Lower lobe of right lung (tissue), 2 donors: ENCODE data around the gene SMC5. TPM values are rescaled to one million over a fixed set of nuclear protein-coding genes. Genes with fewer than 3 reads are reported as not detected.

ENCODE experiments used
- ATAC-seq, 2 donors: fragments of 200-7000 bp; cut with Tn5 transposase; one replicate each; pipeline ENCODE4 v1.9.1; 2020 to 2022; ENCODE audit warnings: mild to moderate bottlenecking in 2 of 2, moderate library complexity in 2 of 2
- DNase-seq: peaks from one replicate; pipeline ENCODE4 v3.0.0-alpha.2; 2020
- H3K27ac ChIP-seq: fragments of 200-600 bp; one replicate; pipeline ENCODE4 v1.8.0; 2022
- H3K27me3 ChIP-seq: fragments of 200-600 bp; one replicate; pipeline ENCODE4 v1.8.0; 2022; ENCODE audit warnings: low read depth
- H3K36me3 ChIP-seq: fragments of 200-600 bp; one replicate; pipeline ENCODE4 v1.8.0; 2022; ENCODE audit warnings: mild to moderate bottlenecking
- H3K4me1 ChIP-seq: fragments of 200-600 bp; one replicate; pipeline ENCODE4 v1.8.0; 2022
- H3K4me3 ChIP-seq: fragments of 200-600 bp; one replicate; pipeline ENCODE4 v1.8.0; 2022; ENCODE audit warnings: mild to moderate bottlenecking
- H3K9me3 ChIP-seq: fragments of 200-600 bp; one replicate; pipeline ENCODE4 v1.8.0; 2022
- CTCF ChIP-seq: fragments of 200-600 bp; IDR thresholded peaks from one replicate; pipeline ENCODE4 v1.8.0; 2022; ENCODE audit warnings: antibody characterized with exemption, mild to moderate bottlenecking
- intact Hi-C: fragments of 100-400 bp; cut with DNase I; formaldehyde crosslinking; loops from one replicate; pipeline ENCODE4 v1.11.0; 2022
- total RNA-seq: library from RNA; stranded (reverse); fragmentation: NEBNext Ultra II Directional; extraction: Animal tissue kit (Norgen Biotek cat#: 25700); gene quantifications from one replicate; pipeline ENCODE4 v1.2.1, GENCODE V29; 2021
- donor health status: DM: no; HTN: yes; CAD: no; lungs with severe emphysema.

SMC5 gene
- total RNA-seq, 1 donor from 2014 or later, result 30.3 TPM

DNA sequence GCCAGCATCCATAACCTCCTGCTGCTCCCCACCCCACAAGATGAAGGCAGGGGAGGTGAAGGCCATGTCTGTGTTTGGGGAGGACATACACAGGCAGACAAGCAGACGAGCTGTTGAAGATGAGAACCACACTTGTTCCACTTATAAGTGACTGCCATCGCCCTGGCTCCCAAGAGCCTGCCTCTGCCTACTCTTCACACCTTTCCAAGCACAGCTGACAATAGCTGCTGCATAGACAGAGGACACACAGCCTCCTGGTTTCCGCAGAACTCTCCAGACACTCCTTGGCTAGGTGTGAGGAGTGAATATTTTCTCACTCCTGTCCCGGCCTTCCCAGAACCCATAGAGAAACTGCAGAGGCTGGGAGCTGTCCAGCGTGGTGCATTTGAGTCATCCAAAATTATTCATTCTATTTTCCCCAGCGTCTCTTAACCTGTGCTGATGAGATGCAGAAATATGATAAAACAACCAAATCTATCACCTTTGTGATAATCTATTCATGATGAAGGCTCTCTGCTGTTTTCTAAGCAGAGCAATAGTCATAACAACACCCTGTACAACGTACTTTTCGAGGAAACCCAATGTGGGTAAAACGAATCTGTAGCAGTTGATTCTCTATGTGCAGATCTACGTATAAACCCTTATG, 131.0 kb downstream of the SMC5 start:
- intact Hi-C loops, result no loop called here
- ATAC-seq (peak; percentile 40 to 55), DNase-seq (no peak)
- H3K27me3 ChIP-seq, result no peaks in the 10 kb centered on the region
- H3K9me3 ChIP-seq, result no peaks in the 10 kb centered on the region
- H3K36me3 ChIP-seq, result peaks cover 26% of the 10 kb centered on the region
- H3K4me1 ChIP-seq, result peaks cover 86% of the 10 kb centered on the region
- H3K27ac ChIP-seq, result no peak overlapping the region
- H3K4me3 ChIP-seq, result no peak overlapping the region
- TF ChIP-seq CTCF, result no peak

- peaks cover 18% of the 10 kb centered on the region for H3K36me3 ChIP-seq
- ATAC-seq, result peak; percentile 12 to 22
Observed at GRCh38 chr9:70390933-70391341, 132.2 kb downstream of the SMC5 start.

GRCh38 chr9:70392189-70392588, 133.4 kb downstream of the SMC5 start:
- no peak overlapping the region for H3K27ac ChIP-seq
- DNase-seq, result no peak
- peak; percentile 29 for TF ChIP-seq CTCF
- H3K4me1 ChIP-seq, result peaks cover 90% of the 10 kb centered on the region
- no peak overlapping the region for H3K4me3 ChIP-seq
- ATAC-seq, result peak; percentile 66 to 76
- H3K9me3 ChIP-seq, result no peaks in the 10 kb centered on the region
- intact Hi-C loops, result no loop called here
- peaks cover 5% of the 10 kb centered on the region for H3K36me3 ChIP-seq
- H3K27me3 ChIP-seq, result no peaks in the 10 kb centered on the region

More at GRCh38 chr9:70390933-70391341, 132.2 kb downstream of the SMC5 start:
- H3K4me3 ChIP-seq, result no peak overlapping the region
- intact Hi-C loops, result no loop called here
- H3K4me1 ChIP-seq, result peaks cover 90% of the 10 kb centered on the region
- no peak for DNase-seq
- H3K27me3 ChIP-seq, result no peaks in the 10 kb centered on the region
- H3K27ac ChIP-seq, result no peak overlapping the region
- TF ChIP-seq CTCF, result no peak
- no peaks in the 10 kb centered on the region for H3K9me3 ChIP-seq

DNA sequence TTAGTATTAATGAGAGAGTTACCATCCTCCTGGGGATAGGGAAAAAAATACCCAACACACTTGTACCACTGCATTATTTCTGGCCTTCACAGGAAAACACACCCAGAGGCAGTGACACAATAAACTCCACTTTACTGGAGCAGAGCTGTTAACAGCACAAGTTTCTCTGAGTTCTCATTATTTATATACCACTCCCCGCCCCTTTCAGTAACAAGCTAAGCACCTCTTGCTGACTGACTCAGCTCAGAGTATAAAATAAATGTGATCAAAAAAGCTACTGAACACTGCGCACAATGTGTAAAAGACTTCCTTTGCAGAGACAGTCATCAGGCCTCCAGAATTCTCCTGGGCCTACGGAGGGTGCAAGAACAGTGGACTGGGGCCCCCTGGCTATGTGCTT, 134.1 kb downstream of the SMC5 start:
- intact Hi-C loops, result no loop called here
- H3K27ac ChIP-seq, result no peak overlapping the region
- H3K4me1 ChIP-seq, result peaks cover 95% of the 10 kb centered on the region
- TF ChIP-seq CTCF, result no peak
- no peaks in the 10 kb centered on the region for H3K9me3 ChIP-seq
- no peaks in the 10 kb centered on the region for H3K36me3 ChIP-seq
- H3K27me3 ChIP-seq, result no peaks in the 10 kb centered on the region
- no peak overlapping the region for H3K4me3 ChIP-seq
- DNase-seq (no peak), ATAC-seq (peak; percentile 57 to 81)

GRCh38 chr9:70395652-70396051, 136.9 kb downstream of the SMC5 start:
- Histone ChIP-seq H3K4me1 (peaks cover 99% of the 10 kb centered on the region), H3K27ac (no peak overlapping the region)

More at GRCh38 chr9:70395652-70396051, 136.9 kb downstream of the SMC5 start:
- intact Hi-C loops, result no loop called here
- no peak overlapping the region for H3K4me3 ChIP-seq
- TF ChIP-seq CTCF, result no peak
- no peak for ATAC-seq
- H3K9me3 ChIP-seq, result no peaks in the 10 kb centered on the region
- H3K27me3 ChIP-seq, result no peaks in the 10 kb centered on the region
- DNase-seq, result no peak
- H3K36me3 ChIP-seq, result no peaks in the 10 kb centered on the region
